HCT116 (cell line): ENCODE results near the gene SLC25A30.

Source experiments
- EZH2 ChIP-seq: fragments of 200-600 bp; sonication (generic); IDR thresholded peaks from 2 replicates; pipeline ENCODE4 v1.6.1; 2017; ENCODE audit warnings: antibody characterized with exemption, mixed run types
- TF ChIP-seq, protein P1 (sequence below), 3 experiments: fragments of 200-600 bp in 1 of 3; sonication (generic) in 1 of 3; IDR thresholded peaks in 2 of 3; conservative IDR thresholded peaks in 1 of 3; 2 replicates each; pipeline ENCODE4 v1.5.1; 2012 to 2017; ENCODE audit warnings: low read depth in 2 of 3, low read length in 2 of 3, antibody characterized with exemption in 1 of 3, borderline replicate concordance in 1 of 3, control low read depth in 1 of 3, mild to moderate bottlenecking in 1 of 3, mixed read lengths in 1 of 3, mixed run types in 1 of 3, moderate library complexity in 1 of 3; ENCODE audit not compliant: insufficient read depth in 1 of 3

DNA sequence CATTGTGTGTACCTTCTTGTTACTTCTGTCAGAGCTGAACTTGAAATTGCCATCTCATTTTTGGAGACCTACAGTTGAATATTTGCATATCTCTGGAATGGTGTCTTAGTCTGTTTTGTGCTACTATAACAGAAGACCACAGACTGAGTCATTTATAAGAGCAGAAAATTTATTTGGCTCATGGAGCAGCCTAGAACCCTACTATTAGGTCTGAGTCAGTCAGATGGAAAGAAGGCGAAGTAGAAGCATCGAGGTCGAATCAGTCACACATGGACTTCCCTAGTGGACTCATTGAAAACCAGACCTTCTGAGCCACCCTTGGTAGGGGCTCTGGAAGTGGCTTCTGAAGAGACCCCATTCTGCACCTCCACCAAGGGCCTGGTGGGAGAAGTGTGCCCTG lies 43.3 kb downstream of the SLC25A30 start:
- TF ChIP-seq, protein P1, sequence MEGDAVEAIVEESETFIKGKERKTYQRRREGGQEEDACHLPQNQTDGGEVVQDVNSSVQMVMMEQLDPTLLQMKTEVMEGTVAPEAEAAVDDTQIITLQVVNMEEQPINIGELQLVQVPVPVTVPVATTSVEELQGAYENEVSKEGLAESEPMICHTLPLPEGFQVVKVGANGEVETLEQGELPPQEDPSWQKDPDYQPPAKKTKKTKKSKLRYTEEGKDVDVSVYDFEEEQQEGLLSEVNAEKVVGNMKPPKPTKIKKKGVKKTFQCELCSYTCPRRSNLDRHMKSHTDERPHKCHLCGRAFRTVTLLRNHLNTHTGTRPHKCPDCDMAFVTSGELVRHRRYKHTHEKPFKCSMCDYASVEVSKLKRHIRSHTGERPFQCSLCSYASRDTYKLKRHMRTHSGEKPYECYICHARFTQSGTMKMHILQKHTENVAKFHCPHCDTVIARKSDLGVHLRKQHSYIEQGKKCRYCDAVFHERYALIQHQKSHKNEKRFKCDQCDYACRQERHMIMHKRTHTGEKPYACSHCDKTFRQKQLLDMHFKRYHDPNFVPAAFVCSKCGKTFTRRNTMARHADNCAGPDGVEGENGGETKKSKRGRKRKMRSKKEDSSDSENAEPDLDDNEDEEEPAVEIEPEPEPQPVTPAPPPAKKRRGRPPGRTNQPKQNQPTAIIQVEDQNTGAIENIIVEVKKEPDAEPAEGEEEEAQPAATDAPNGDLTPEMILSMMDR (IDR thresholded peaks at IDR 0.05 in 2 of 3, conservative IDR thresholded peaks at IDR 0.05 in 1 of 3; ENCODE audit: borderline replicate concordance in 1 of 3, insufficient read depth in 1 of 3, low read depth in 2 of 3, low read length in 2 of 3) = no peak
- no peak for TF ChIP-seq EZH2
